Uterus (tissue), 2 donors: ENCODE results near the gene MBTPS1.

ENCODE experiments used
- POLR2A ChIP-seq, 2 donors: fragments of 450-650 bp; IDR thresholded peaks; one replicate each; pipeline ENCODE4 v1.6.1; 2016; ENCODE audit warnings: antibody characterized with exemption in 2 of 2, mild to moderate bottlenecking in 1 of 2, moderate library complexity in 1 of 2
- TF ChIP-seq, protein P1 (sequence below), 4 experiments: fragments of 200-600 bp in 2 of 4; fragments of 450-650 bp in 2 of 4; sonication (generic) in 2 of 4; IDR thresholded peaks; one replicate each; pipeline ENCODE4 v1.5.1; 2016 to 2019; ENCODE audit warnings: antibody characterized with exemption in 4 of 4, mild to moderate bottlenecking in 2 of 4, moderate library complexity in 1 of 4

DNA sequence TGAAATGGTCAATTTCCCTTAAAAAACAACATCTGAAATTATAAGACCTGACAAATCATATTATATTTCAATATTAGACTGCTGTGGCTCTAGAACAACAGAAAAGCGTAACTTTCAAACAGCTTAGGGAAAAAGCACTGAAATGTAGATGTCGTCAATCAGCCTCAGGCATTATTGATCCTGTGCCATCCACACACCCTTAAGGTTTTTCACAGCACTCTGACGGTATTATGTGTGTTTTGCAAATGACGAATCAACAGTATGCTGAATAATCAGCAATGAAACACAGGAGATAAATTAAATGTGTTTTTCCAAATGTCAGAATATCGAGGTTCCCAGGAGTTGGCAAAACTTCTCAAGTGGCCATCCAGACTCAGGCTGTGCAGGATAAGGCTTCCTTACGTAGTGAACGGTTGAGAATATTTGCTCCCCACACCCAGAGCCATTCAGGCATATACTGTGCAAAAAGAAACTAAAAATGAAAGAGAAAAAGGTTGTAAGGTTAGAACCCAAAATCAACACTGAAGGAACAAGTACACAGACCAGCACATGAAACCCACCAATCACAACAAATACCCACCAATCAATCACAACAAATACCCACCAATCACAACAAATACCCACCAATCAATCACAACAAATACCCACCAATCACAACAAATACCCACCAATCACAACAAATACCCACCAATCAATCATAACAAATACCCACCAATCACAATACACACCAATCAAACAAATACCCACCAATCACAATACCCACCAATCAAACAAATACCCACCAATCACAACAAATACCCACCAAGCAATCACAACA lies 7.7 kb upstream of the MBTPS1 start:
- TF ChIP-seq, protein P1, sequence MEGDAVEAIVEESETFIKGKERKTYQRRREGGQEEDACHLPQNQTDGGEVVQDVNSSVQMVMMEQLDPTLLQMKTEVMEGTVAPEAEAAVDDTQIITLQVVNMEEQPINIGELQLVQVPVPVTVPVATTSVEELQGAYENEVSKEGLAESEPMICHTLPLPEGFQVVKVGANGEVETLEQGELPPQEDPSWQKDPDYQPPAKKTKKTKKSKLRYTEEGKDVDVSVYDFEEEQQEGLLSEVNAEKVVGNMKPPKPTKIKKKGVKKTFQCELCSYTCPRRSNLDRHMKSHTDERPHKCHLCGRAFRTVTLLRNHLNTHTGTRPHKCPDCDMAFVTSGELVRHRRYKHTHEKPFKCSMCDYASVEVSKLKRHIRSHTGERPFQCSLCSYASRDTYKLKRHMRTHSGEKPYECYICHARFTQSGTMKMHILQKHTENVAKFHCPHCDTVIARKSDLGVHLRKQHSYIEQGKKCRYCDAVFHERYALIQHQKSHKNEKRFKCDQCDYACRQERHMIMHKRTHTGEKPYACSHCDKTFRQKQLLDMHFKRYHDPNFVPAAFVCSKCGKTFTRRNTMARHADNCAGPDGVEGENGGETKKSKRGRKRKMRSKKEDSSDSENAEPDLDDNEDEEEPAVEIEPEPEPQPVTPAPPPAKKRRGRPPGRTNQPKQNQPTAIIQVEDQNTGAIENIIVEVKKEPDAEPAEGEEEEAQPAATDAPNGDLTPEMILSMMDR (IDR thresholded peaks at IDR 0.05), result no peak
- TF ChIP-seq POLR2A (IDR thresholded peaks at IDR 0.05), result no peak
